D721Med (cell line): Measurements from ENCODE around the gene HRC.
A peak's percentile ranks its signal among the peaks of the same experiment; 100 is the strongest.

Experiments used
- DNase-seq: peaks from one replicate; pipeline ENCODE4 v3.0.0; 2011; ENCODE audit warnings: low spot score; ENCODE audit not compliant: insufficient read length
- FAIRE-seq: peaks from 2 replicates; lab custom pipeline; 2011; peaks lifted over from hg19 to GRCh38; lab: Jason Lieb, UNC
- CTCF ChIP-seq: IDR thresholded peaks from 2 replicates; pipeline ENCODE4 v1.5.1; 2012; ENCODE audit warnings: mild to moderate bottlenecking, control low read depth; ENCODE audit not compliant: insufficient read depth; ENCODE audit errors: missing control alignments

The HRC gene

GRCh38 chr19:49157445-49158224, 2.4 kb upstream of the HRC start, which contains the start of gene TRPM4:
TSS of gene TRPM4 (plus strand) at chr19:49157792. CDS start at chr19:49157867, 75 bp downstream.
- DNase-seq (peak; percentile 93), FAIRE-seq (no peak)
- no peak for TF ChIP-seq CTCF

DNA sequence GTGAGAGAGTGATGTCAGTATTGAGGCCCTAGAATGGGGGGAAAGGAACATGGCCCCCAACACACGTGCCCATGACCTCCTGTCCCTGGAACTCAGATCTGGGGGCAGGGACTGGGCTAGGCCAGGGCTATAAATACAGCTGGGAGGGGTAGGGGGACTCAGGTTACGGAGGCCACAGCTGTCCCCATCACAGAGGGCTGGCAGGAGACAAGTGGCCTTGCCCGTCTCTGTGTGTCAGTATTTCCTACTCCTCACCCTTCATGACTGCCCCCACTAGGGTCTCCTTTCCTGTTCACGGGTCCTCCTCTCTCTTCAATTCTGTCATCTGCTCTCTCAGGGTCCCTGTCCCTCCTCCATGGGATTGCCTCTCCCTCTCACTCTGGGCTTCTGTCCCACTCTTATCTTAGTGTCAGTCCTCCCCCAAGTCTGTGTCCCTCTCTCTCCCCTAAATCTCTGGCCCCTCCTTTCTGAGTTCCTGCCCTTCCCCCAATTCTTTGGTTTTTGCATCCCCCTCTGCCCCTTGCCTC, 687 bp upstream of the HRC start:
- TF ChIP-seq CTCF = no peak
- no peak for DNase-seq
- FAIRE-seq = no peak

- no peak for FAIRE-seq
- TF ChIP-seq CTCF = no peak
Measured at GRCh38 chr19:49154279-49154678, 917 bp downstream of the HRC start.

DNA sequence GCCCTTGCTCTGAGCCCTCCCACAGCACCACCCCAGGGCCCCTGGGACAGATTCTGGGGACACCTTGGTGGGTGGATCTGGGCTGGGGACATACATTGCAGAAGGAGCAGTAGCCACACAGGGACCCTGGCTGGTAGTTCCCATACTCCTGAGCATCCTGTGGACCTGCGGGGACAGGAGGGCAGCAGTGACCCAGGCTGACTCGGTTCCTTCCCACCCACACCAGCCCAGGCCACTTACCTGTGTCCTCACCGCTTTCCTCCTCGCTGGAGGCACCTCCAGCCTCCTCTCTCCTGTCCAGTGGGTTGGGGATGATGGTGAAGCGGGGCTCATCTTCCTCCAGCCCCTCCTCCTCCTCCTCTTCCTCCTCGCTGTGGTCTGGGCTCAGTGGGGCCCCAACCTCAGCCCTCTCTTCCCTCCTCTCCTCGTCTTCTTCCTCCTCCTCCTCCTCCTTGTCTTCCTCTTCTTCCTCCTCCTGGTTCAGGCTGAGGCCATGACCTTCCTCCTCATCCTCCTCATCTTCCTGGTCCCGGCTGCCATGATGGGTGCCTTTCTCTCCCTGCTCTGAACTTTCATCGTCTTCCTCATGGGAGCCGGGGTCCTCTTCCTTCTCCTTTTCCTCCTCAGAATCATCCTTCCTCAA, 1.9 kb downstream of the HRC start:
- no peak for DNase-seq
- no peak for TF ChIP-seq CTCF
- FAIRE-seq = no peak

More at GRCh38 chr19:49154279-49154678, 917 bp downstream of the HRC start:
- no peak for DNase-seq

- no peak for FAIRE-seq
- no peak for TF ChIP-seq CTCF
- DNase-seq = no peak
Measured at GRCh38 chr19:49152119-49152550, 3.1 kb downstream of the HRC start.

- DNase-seq (no peak), FAIRE-seq (no peak)
- TF ChIP-seq CTCF = no peak
Measured at GRCh38 chr19:49151267-49152118, 3.7 kb downstream of the HRC start.
